ENCODE measurements around the gene HERPUD1. TPM values are rescaled to one million over a fixed set of nuclear protein-coding genes. Genes with fewer than 3 reads are reported as not detected.

HERPUD1 gene
- total and polyA plus RNA-seq, 9 of the 15 experiments (the other 6 are each of a cell fraction or from before 2014, with no cell fraction given), result 14.2 to 60.7 (median 37.4) TPM

- DNase-seq (ENCODE audit: extremely low read depth in 1 of 4, low spot score in 3 of 4) (no peak), FAIRE-seq (no peak), ATAC-seq (no peak)
- H3K4me3 ChIP-seq, result no peak overlapping the region
- H3K9me3 ChIP-seq (replicated peaks; ENCODE audit: control insufficient read depth, insufficient read depth, low read depth, low read length), result no peaks in the 10 kb centered on the region
- H3K9me1 ChIP-seq (ENCODE audit: control insufficient read depth, insufficient read depth, low read length), result no peaks in the 10 kb centered on the region
- H3K27me3 ChIP-seq (ENCODE audit: control insufficient read depth in 2 of 2, insufficient read depth in 2 of 2, low read length in 2 of 2), result peaks cover 17 to 28% of the 10 kb centered on the region in 2 experiments; a peak in 4 of 5 replicates
- no peaks in the 10 kb centered on the region for H4K20me1 ChIP-seq (replicated peaks; ENCODE audit: control insufficient read depth, insufficient read depth, low read length)
- no peak overlapping the region for H3K4me2 ChIP-seq (ENCODE audit: insufficient read depth, low read length)
- 11% methylated on average over 2 of the region's 3 CpGs for WGBS (ENCODE audit: insufficient coverage, low coverage, missing lambda C conversion rate)
- no peak overlapping the region for H3K9ac ChIP-seq (ENCODE audit: insufficient read depth in 1 of 2, low read depth in 2 of 2, low read length in 2 of 2)
- CTCF ChIA-PET (ENCODE audit: low intra/inter-chr PET ratio), result no interaction called here
- H2AFZ ChIP-seq (ENCODE audit: low read depth, low read length), result 0 out of 2 replicates have a peak overlapping the region, but pooled peaks have one; percentile 2
- no peak overlapping the region for H3K27ac ChIP-seq (ENCODE audit: extremely low read depth, low read depth, low read length)
- in situ Hi-C loops (cut with MboI), result no loop called here
- BruUV-seq (replicated peaks), result no TSS peak
- no peaks in the 10 kb centered on the region for H3K36me3 ChIP-seq (ENCODE audit: control insufficient read depth, insufficient read depth, low read length)
- POLR2A ChIA-PET, result interaction anchor here (0.9 to 1.9 kb wide), 3 partner anchors 10 to 20 kb away, joined by 3 to 7 read pairs (median 3); no protein-coding TSS in a partner anchor
- H3K4me1 ChIP-seq (replicated peaks in 1 of 2; ENCODE audit: control insufficient read depth in 2 of 2, insufficient read depth in 2 of 2, low read length in 2 of 2), result peaks cover 4 to 22% of the 10 kb centered on the region in 2 experiments; a peak in 4 of 5 replicates
- intact Hi-C loops (cut with micrococcal nuclease), result loop anchor here (5.0 kb wide), 1 partner anchor 56 kb away; no protein-coding TSS in a partner anchor
- no peaks in the 10 kb centered on the region for H3K79me2 ChIP-seq (ENCODE audit: control insufficient read depth, insufficient read depth, low read length)
- TF ChIP-seq TFAM (CRISPR knock-in tag; conservative IDR thresholded peaks at IDR 0.05), result no peak
- no peak for TF ChIP-seq ZNF408 (CRISPR knock-in tag; IDR thresholded peaks at IDR 0.05; ENCODE audit: low read depth)
- no peak for TF ChIP-seq ZBTB17 (CRISPR knock-in tag; IDR thresholded peaks at IDR 0.05)
- no peak for TF ChIP-seq ZNF589 (CRISPR knock-in tag; IDR thresholded peaks at IDR 0.05; ENCODE audit: low read depth)
- TF ChIP-seq CGGBP1 (CRISPR knock-in tag; IDR thresholded peaks at IDR 0.05), result no peak
- no peak for TF ChIP-seq TCF3 (CRISPR knock-in tag; IDR thresholded peaks at IDR 0.05)
- TF ChIP-seq HDAC6 (IDR thresholded peaks at IDR 0.05; ENCODE audit: low read depth, low read length), result no peak
- no peak for TF ChIP-seq RBM34 (IDR thresholded peaks at IDR 0.05; ENCODE audit: borderline replicate concordance, insufficient read depth, low read length)
- no peak for TF ChIP-seq NR2F6 (CRISPR knock-in tag; IDR thresholded peaks at IDR 0.05)
- TF ChIP-seq, protein P1, sequence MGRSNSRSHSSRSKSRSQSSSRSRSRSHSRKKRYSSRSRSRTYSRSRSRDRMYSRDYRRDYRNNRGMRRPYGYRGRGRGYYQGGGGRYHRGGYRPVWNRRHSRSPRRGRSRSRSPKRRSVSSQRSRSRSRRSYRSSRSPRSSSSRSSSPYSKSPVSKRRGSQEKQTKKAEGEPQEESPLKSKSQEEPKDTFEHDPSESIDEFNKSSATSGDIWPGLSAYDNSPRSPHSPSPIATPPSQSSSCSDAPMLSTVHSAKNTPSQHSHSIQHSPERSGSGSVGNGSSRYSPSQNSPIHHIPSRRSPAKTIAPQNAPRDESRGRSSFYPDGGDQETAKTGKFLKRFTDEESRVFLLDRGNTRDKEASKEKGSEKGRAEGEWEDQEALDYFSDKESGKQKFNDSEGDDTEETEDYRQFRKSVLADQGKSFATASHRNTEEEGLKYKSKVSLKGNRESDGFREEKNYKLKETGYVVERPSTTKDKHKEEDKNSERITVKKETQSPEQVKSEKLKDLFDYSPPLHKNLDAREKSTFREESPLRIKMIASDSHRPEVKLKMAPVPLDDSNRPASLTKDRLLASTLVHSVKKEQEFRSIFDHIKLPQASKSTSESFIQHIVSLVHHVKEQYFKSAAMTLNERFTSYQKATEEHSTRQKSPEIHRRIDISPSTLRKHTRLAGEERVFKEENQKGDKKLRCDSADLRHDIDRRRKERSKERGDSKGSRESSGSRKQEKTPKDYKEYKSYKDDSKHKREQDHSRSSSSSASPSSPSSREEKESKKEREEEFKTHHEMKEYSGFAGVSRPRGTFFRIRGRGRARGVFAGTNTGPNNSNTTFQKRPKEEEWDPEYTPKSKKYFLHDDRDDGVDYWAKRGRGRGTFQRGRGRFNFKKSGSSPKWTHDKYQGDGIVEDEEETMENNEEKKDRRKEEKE (IDR thresholded peaks at IDR 0.05; ENCODE audit: borderline replicate concordance in 1 of 2, control insufficient read depth in 1 of 2, low read depth in 2 of 2, low read length in 1 of 2), result no peak
- no peak for TF ChIP-seq RNF2 (IDR thresholded peaks at IDR 0.05)
- TF ChIP-seq, protein P2, sequence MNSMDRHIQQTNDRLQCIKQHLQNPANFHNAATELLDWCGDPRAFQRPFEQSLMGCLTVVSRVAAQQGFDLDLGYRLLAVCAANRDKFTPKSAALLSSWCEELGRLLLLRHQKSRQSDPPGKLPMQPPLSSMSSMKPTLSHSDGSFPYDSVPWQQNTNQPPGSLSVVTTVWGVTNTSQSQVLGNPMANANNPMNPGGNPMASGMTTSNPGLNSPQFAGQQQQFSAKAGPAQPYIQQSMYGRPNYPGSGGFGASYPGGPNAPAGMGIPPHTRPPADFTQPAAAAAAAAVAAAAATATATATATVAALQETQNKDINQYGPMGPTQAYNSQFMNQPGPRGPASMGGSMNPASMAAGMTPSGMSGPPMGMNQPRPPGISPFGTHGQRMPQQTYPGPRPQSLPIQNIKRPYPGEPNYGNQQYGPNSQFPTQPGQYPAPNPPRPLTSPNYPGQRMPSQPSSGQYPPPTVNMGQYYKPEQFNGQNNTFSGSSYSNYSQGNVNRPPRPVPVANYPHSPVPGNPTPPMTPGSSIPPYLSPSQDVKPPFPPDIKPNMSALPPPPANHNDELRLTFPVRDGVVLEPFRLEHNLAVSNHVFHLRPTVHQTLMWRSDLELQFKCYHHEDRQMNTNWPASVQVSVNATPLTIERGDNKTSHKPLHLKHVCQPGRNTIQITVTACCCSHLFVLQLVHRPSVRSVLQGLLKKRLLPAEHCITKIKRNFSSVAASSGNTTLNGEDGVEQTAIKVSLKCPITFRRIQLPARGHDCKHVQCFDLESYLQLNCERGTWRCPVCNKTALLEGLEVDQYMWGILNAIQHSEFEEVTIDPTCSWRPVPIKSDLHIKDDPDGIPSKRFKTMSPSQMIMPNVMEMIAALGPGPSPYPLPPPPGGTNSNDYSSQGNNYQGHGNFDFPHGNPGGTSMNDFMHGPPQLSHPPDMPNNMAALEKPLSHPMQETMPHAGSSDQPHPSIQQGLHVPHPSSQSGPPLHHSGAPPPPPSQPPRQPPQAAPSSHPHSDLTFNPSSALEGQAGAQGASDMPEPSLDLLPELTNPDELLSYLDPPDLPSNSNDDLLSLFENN (IDR thresholded peaks at IDR 0.05; ENCODE audit: low read depth in 2 of 2, low read length in 2 of 2), result no peak
- TF ChIP-seq ZNF707 (CRISPR knock-in tag; conservative IDR thresholded peaks at IDR 0.05), result no peak
- no peak for TF ChIP-seq ELF4 (CRISPR knock-in tag; IDR thresholded peaks at IDR 0.05)
- TF ChIP-seq ZFP1 (CRISPR knock-in tag; IDR thresholded peaks at IDR 0.05), result no peak
- TF ChIP-seq JUN (IDR thresholded peaks at IDR 0.05; ENCODE audit: borderline replicate concordance, low read depth, low read length), result no peak
- TF ChIP-seq JUN (CRISPR knock-in tag; IDR thresholded peaks at IDR 0.05; ENCODE audit: borderline replicate concordance), result no peak
These were observed 29.4 kb downstream of the HERPUD1 start for GRCh38 chr16:56961386-56961785.
